ENCODE measurements around the gene COQ10B.

DNA sequence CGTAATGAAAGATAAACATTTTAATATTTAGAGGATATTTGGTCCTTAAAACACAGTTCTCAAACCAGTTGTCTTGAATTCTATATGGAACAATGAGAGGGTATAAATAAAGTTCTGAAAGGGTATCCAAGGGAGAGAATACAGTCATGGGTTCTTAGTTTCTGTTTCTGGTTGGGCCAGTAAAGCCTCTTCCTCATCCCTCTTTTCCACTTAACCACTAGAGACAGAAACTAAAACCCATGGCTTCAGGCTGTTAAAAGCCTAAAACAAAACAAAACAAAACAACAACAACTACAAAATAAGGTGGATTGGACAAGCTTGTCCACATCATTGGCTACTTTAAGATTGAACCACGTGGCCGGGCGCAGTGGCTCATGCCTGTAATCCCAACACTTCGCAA lies 18.8 kb downstream of the COQ10B start:
- TF ChIP-seq, protein P1, sequence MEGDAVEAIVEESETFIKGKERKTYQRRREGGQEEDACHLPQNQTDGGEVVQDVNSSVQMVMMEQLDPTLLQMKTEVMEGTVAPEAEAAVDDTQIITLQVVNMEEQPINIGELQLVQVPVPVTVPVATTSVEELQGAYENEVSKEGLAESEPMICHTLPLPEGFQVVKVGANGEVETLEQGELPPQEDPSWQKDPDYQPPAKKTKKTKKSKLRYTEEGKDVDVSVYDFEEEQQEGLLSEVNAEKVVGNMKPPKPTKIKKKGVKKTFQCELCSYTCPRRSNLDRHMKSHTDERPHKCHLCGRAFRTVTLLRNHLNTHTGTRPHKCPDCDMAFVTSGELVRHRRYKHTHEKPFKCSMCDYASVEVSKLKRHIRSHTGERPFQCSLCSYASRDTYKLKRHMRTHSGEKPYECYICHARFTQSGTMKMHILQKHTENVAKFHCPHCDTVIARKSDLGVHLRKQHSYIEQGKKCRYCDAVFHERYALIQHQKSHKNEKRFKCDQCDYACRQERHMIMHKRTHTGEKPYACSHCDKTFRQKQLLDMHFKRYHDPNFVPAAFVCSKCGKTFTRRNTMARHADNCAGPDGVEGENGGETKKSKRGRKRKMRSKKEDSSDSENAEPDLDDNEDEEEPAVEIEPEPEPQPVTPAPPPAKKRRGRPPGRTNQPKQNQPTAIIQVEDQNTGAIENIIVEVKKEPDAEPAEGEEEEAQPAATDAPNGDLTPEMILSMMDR (IDR thresholded peaks at IDR 0.05) = no peak
- TF ChIP-seq POLR2A (IDR thresholded peaks at IDR 0.05) = no peak
